SK-N-SH (cell line): ENCODE measurements around the gene RPS6KL1. TPM values are rescaled to one million over a fixed set of nuclear protein-coding genes. Genes with fewer than 3 reads are reported as not detected.

ENCODE experiments used
- CTCF ChIA-PET: fragments of 300-600, 350-600 bp; formaldehyde crosslinking; extraction: SDS; loops from one replicate; lab custom pipeline; 2021; lab: Yijun Ruan, JAX
- POLR2A ChIA-PET: fragments of 350-600 bp; sonication (Branson Sonifier 250); formaldehyde crosslinking; extraction: SDS; loops from one replicate; lab custom pipeline; 2020; ENCODE audit warnings: antibody characterized with exemption, inconsistent platforms; lab: Yijun Ruan, JAX
- DNase-seq: peaks from one replicate; pipeline ENCODE4 v3.0.0; 2012
- H2AFZ ChIP-seq: fragments of 200-600 bp; sonication (generic); 2 replicates; pipeline ENCODE4 v1.8.1; 2016; ENCODE audit warnings: antibody characterized with exemption, mild to moderate bottlenecking, low read depth
- H3F3A ChIP-seq: fragments of 200-600 bp; sonication (generic); replicated peaks from 2 replicates; pipeline ENCODE3; 2016; ENCODE audit warnings: antibody characterized with exemption, mild to moderate bottlenecking; ENCODE audit not compliant: insufficient read depth
- H3K27ac ChIP-seq, 2 experiments: fragments of 200-500 bp in 1 of 2; fragments of 200-600 bp in 1 of 2; sonication (Bioruptor generic) in 1 of 2; sonication (generic), shearing (Covaris generic) in 1 of 2; 2 replicates each; pipeline versions ENCODE4 v1.5.1 to v1.6.1; 2014 to 2016; ENCODE audit warnings: low read depth in 2 of 2, inconsistent platforms in 1 of 2, low read length in 1 of 2, mild to moderate bottlenecking in 1 of 2, mixed read lengths in 1 of 2
- H3K27me3 ChIP-seq: fragments of 200-600 bp; sonication (generic), shearing (Covaris generic); 2 replicates; pipeline ENCODE4 v1.6.1; 2016; ENCODE audit warnings: mixed run types; ENCODE audit not compliant: insufficient read depth
- H3K36me3 ChIP-seq, 2 experiments: fragments of 200-500 bp in 1 of 2; fragments of 200-600 bp in 1 of 2; sonication (Bioruptor generic) in 1 of 2; sonication (generic) in 1 of 2; replicated peaks in 1 of 2; 2 replicates each; pipeline versions ENCODE3 to v1.5.1; 2014 to 2016; ENCODE audit warnings: low read length in 1 of 2, mild to moderate bottlenecking in 1 of 2; ENCODE audit not compliant: insufficient read depth in 2 of 2, control insufficient read depth in 1 of 2
- H3K4me1 ChIP-seq, 2 experiments: fragments of 200-500 bp in 1 of 2; fragments of 200-600 bp in 1 of 2; sonication (Bioruptor generic) in 1 of 2; sonication (generic), shearing (Covaris generic) in 1 of 2; 2 replicates each; pipeline versions ENCODE4 v1.5.1 to v1.6.1; 2014 to 2016; ENCODE audit warnings: low read depth in 1 of 2, low read length in 1 of 2, mixed run types in 1 of 2; ENCODE audit not compliant: insufficient read depth in 2 of 2, control insufficient read depth in 1 of 2
- H3K4me2 ChIP-seq: fragments of 200-600 bp; sonication (generic), shearing (Covaris generic); 2 replicates; pipeline ENCODE4 v1.6.1; 2017; ENCODE audit warnings: mixed run types
- H3K4me3 ChIP-seq, 2 experiments: fragments of 200-500 bp in 1 of 2; fragments of 200-600 bp in 1 of 2; sonication (Bioruptor generic) in 1 of 2; sonication (generic), shearing (Covaris generic) in 1 of 2; 2 replicates each; pipeline versions ENCODE4 v1.5.1 to v1.8.1; 2014 to 2016; ENCODE audit warnings: low read depth in 2 of 2, inconsistent platforms in 1 of 2, low read length in 1 of 2, mild to moderate bottlenecking in 1 of 2, mixed read lengths in 1 of 2, moderate library complexity in 1 of 2
- H3K79me2 ChIP-seq: fragments of 200-600 bp; sonication (generic); 2 replicates; pipeline ENCODE4 v1.8.1; 2017; ENCODE audit warnings: mild to moderate bottlenecking; ENCODE audit not compliant: insufficient read depth
- H3K9ac ChIP-seq: fragments of 200-600 bp; sonication (generic); 2 replicates; pipeline ENCODE4 v1.6.1; 2017; ENCODE audit warnings: mixed run types
- H3K9me2 ChIP-seq: fragments of 200-600 bp; sonication (generic); 2 replicates; pipeline ENCODE4 v1.6.1; 2017; ENCODE audit warnings: mixed run types
- H3K9me3 ChIP-seq: fragments of 200-600 bp; sonication (generic); 2 replicates; pipeline ENCODE4 v1.6.1; 2017; ENCODE audit warnings: mixed run types, mild to moderate bottlenecking, moderate library complexity
- H4K20me1 ChIP-seq: fragments of 200-600 bp; sonication (generic); 2 replicates; pipeline ENCODE4 v1.6.1; 2017; ENCODE audit warnings: mild to moderate bottlenecking, mixed run types; ENCODE audit not compliant: insufficient read depth
- ELF1 ChIP-seq: IDR thresholded peaks from 2 replicates; pipeline ENCODE4 v1.4.0; 2012
- EZH2phosphoT487 ChIP-seq: fragments of 200-600 bp; sonication (generic); IDR thresholded peaks from 2 replicates; pipeline ENCODE4 v1.6.1; 2017; ENCODE audit warnings: low read depth, mixed run types, mild to moderate bottlenecking, antibody characterized with exemption, moderate library complexity, borderline replicate concordance
- FOSL2 ChIP-seq: IDR thresholded peaks from 2 replicates; pipeline ENCODE4 v1.4.0; 2012; ENCODE audit warnings: low read depth, mild to moderate bottlenecking, moderate library complexity, borderline replicate concordance
- FOXJ3 ChIP-seq: sonication (generic); formaldehyde crosslinking; IDR thresholded peaks from 2 replicates; pipeline ENCODE4 v1.5.1; 2020; ENCODE audit warnings: mild to moderate bottlenecking, missing genetic modification reagents
- GATA2 ChIP-seq: sonication (generic); formaldehyde crosslinking; IDR thresholded peaks from 2 replicates; pipeline ENCODE4 v1.5.0; 2020; ENCODE audit warnings: mild to moderate bottlenecking, missing genetic modification reagents
- IRF3 ChIP-seq: fragments of 150-350 bp; IDR thresholded peaks from 2 replicates; pipeline ENCODE4 v1.6.1; 2016; ENCODE audit warnings: mild to moderate bottlenecking, low read depth, low read length
- MEF2A ChIP-seq: IDR thresholded peaks from 2 replicates; pipeline ENCODE4 v1.4.0; 2012; ENCODE audit warnings: low read depth, borderline replicate concordance
- MXI1 ChIP-seq: IDR thresholded peaks from 2 replicates; pipeline ENCODE4 v1.6.1; 2012; ENCODE audit warnings: mild to moderate bottlenecking, low read depth, low read length, improper control_type of control experiment
- POLR2AphosphoS5 ChIP-seq: IDR thresholded peaks from 2 replicates; pipeline ENCODE4 v1.6.1; 2012; ENCODE audit warnings: low read depth, low read length
- RFX5 ChIP-seq: IDR thresholded peaks from 2 replicates; pipeline ENCODE4 v1.6.1; 2012; ENCODE audit warnings: mild to moderate bottlenecking, improper control_type of control experiment, low read length
- SIN3A ChIP-seq: IDR thresholded peaks from 2 replicates; pipeline ENCODE4 v1.6.1; 2012; ENCODE audit warnings: low read depth, mild to moderate bottlenecking, low read length, moderate library complexity, borderline replicate concordance
- SMC3 ChIP-seq: IDR thresholded peaks from 2 replicates; pipeline ENCODE4 v1.6.1; 2012; ENCODE audit warnings: low read depth, low read length, improper control_type of control experiment
- TAF1 ChIP-seq: IDR thresholded peaks from 2 replicates; pipeline ENCODE4 v1.6.1; 2012; ENCODE audit warnings: low read depth, mild to moderate bottlenecking, low read length, moderate library complexity, borderline replicate concordance
- TCF12 ChIP-seq: IDR thresholded peaks from 2 replicates; pipeline ENCODE4 v1.4.0; 2012
- USF1 ChIP-seq: IDR thresholded peaks from 2 replicates; pipeline ENCODE4 v1.4.0; 2012; ENCODE audit warnings: low read depth, borderline replicate concordance
- ZBTB33 ChIP-seq: IDR thresholded peaks from 2 replicates; pipeline ENCODE4 v1.4.0; 2012; ENCODE audit warnings: low read depth, borderline replicate concordance
- WGBS: methylation state at CpG from one replicate; pipeline ENCODE4 v1.1.6; 2017; ENCODE audit warnings: low lambda C conversion rate; 5-methylcytosine and 5-hydroxymethylcytosine counted together
- polyA plus RNA-seq, 3 experiments: library from polyadenylated mRNA; depleted of rRNA; stranded (reverse); fragments of >200 nt; gene quantifications; 2 replicates each; pipeline ENCODE4 v1.2.3, GENCODE V29; 2012

RPS6KL1 gene
- polyA plus RNA-seq, 1 of the 3 experiments (the other 2 are of a cell fraction) = 2.5 TPM

- H2AFZ ChIP-seq = no peak overlapping the region
- POLR2A ChIA-PET = interaction anchor here (0.7 to 1.3 kb wide), 2 partner anchors 10 kb away, joined by 3 to 4 read pairs; partner anchors contain the start of gene PGF
- peaks cover 10% of the 10 kb centered on the region for H3F3A ChIP-seq
- H3K4me3 ChIP-seq = no peak overlapping the region
- H3K4me1 ChIP-seq = peaks cover 0 to 16% of the 10 kb centered on the region in 2 experiments; a peak in 1 of 4 replicates
- TF ChIP-seq TCF12 (no peak), ELF1 (no peak), MXI1 (no peak), IRF3 (no peak), SMC3 (no peak), USF1 (no peak), TAF1 (no peak), FOSL2 (no peak), SIN3A (no peak), GATA2 (CRISPR knock-in tag) (no peak), POLR2AphosphoS5 (no peak), RFX5 (no peak), FOXJ3 (CRISPR knock-in tag) (no peak), MEF2A (no peak), EZH2phosphoT487 (no peak), ZBTB33 (no peak)
- TF ChIP-seq, all 33 proteins: peak for 0
- DNase-seq = no peak
- CTCF ChIA-PET = interaction anchor here (0.6 to 1.8 kb wide), 7 partner anchors 9 to 104 kb away, joined by 3 to 8 read pairs (median 5); partner anchors contain the start of gene PGF
- no peaks in the 10 kb centered on the region for H3K9me2 ChIP-seq
- H3K27me3 ChIP-seq = no peaks in the 10 kb centered on the region
- H3K36me3 ChIP-seq = no peaks in the 10 kb centered on the region
- no peaks in the 10 kb centered on the region for H4K20me1 ChIP-seq
- H3K4me2 ChIP-seq = 0 out of 2 replicates have a peak overlapping the region, but pooled peaks have one; percentile 15
- no peaks in the 10 kb centered on the region for H3K9me3 ChIP-seq
- peak overlapping the region in 1 of 2 experiments; percentile 53; a peak in 2 of 4 replicates for H3K27ac ChIP-seq
- no peak overlapping the region for H3K9ac ChIP-seq
- no peaks in the 10 kb centered on the region for H3K79me2 ChIP-seq
- 62% methylated on average over 4 of the region's 4 CpGs for WGBS
These were observed 41.9 kb upstream of the RPS6KL1 start for GRCh38 chr14:74964787-74965485.
